ENCODE results near the gene TRABD2B. TPM values are rescaled to one million over a fixed set of nuclear protein-coding genes. Genes with fewer than 3 reads are reported as not detected.
A peak's percentile ranks its signal among the peaks of the same experiment; 100 is the strongest.

Gene TRABD2B
- total and polyA plus RNA-seq, 11 donors, result 0.31 to 1.1 (median 0.80) TPM

- intact Hi-C loops (cut with DNase I), result no loop called here
- no peaks in the 10 kb centered on the region for H3K4me1 ChIP-seq
- ATAC-seq (no peak), DNase-seq (no peak)
- no peaks in the 10 kb centered on the region for H3K9me3 ChIP-seq
- no peak overlapping the region for H3K4me3 ChIP-seq
- H3K27me3 ChIP-seq, result no peaks in the 10 kb centered on the region
- H3K36me3 ChIP-seq, result no peaks in the 10 kb centered on the region
- H3K27ac ChIP-seq, result no peak overlapping the region
- WGBS, 4 donors, result 83 to 92% (median 84%) methylated on average over 4 to 6 of the region's 6 CpGs
- TF ChIP-seq CTCF (IDR thresholded peaks at IDR 0.05) (no peak), POLR2A (IDR thresholded peaks at IDR 0.05) (no peak)
Observed at GRCh38 chr1:47951545-47952235, 45.5 kb downstream of the TRABD2B start.

GRCh38 chr1:47951026-47951425, 46.2 kb downstream of the TRABD2B start:
- 93 to 98% (median 96%) methylated on average over 8 of the region's 8 CpGs for WGBS, 4 donors

GRCh38 chr1:47950471-47950870, 46.7 kb downstream of the TRABD2B start:
- no peak for DNase-seq
- WGBS, 4 donors, result 68 to 89% (median 77%) methylated on average over 3 of the region's 3 CpGs
- no peaks in the 10 kb centered on the region for H3K9me3 ChIP-seq
- no peaks in the 10 kb centered on the region for H3K27me3 ChIP-seq
- no peak overlapping the region for H3K4me3 ChIP-seq
- intact Hi-C loops (cut with DNase I), result no loop called here
- no peaks in the 10 kb centered on the region for H3K4me1 ChIP-seq
- no peak for ATAC-seq
- no peak overlapping the region for H3K27ac ChIP-seq
- TF ChIP-seq POLR2A (IDR thresholded peaks at IDR 0.05) (no peak), CTCF (IDR thresholded peaks at IDR 0.05) (no peak)
- no peaks in the 10 kb centered on the region for H3K36me3 ChIP-seq

More at GRCh38 chr1:47951026-47951425, 46.2 kb downstream of the TRABD2B start:
- intact Hi-C loops (cut with DNase I), result no loop called here
- ATAC-seq (no peak), DNase-seq (no peak)
- Histone ChIP-seq H3K27ac (no peak overlapping the region), H3K4me3 (no peak overlapping the region), H3K36me3 (no peaks in the 10 kb centered on the region), H3K9me3 (no peaks in the 10 kb centered on the region), H3K27me3 (no peaks in the 10 kb centered on the region), H3K4me1 (no peaks in the 10 kb centered on the region)
- TF ChIP-seq POLR2A (IDR thresholded peaks at IDR 0.05) (no peak), CTCF (IDR thresholded peaks at IDR 0.05) (no peak)

GRCh38 chr1:47948126-47948525, 49.1 kb downstream of the TRABD2B start:
- WGBS, 4 donors, result 84 to 95% (median 91%) methylated on average over 5 of the region's 5 CpGs
- intact Hi-C loops (cut with DNase I), result loop anchor here in 2 of 10 donors (2.0 to 10.0 kb wide), 3 partner anchors 47 to 113 kb away; partner anchors contain the start of gene TRABD2B (in 1 of the 2)

More at GRCh38 chr1:47948126-47948525, 49.1 kb downstream of the TRABD2B start:
- TF ChIP-seq CTCF (IDR thresholded peaks at IDR 0.05) (peak in 5 of 12 donors; percentile 17 to 40 (median 28)), POLR2A (IDR thresholded peaks at IDR 0.05) (no peak)
- no peak overlapping the region for H3K4me3 ChIP-seq
- no peaks in the 10 kb centered on the region for H3K27me3 ChIP-seq
- no peaks in the 10 kb centered on the region for H3K36me3 ChIP-seq
- peak in 1 of 4 donors; percentile 44 for ATAC-seq
- H3K27ac ChIP-seq, result no peak overlapping the region
- no peaks in the 10 kb centered on the region for H3K9me3 ChIP-seq
- DNase-seq, result no peak
- H3K4me1 ChIP-seq, result peaks cover 0 to 12% (median 0%) of the 10 kb centered on the region in 12 donors
